Heart left ventricle (tissue), 13 donors: ENCODE results near the gene PDCD2L.

Experiments used
- CTCF ChIP-seq, 12 donors: fragments of 200-600 bp; sonication (generic) in 4 of 12; IDR thresholded peaks; one replicate each; pipeline versions ENCODE4 v1.5.0 to v1.8.0; 2018 to 2022; ENCODE audit warnings: antibody characterized with exemption in 12 of 12, mild to moderate bottlenecking in 5 of 12
- POLR2A ChIP-seq, 2 donors: fragments of 450-650 bp; IDR thresholded peaks; one replicate each; pipeline ENCODE4 v1.6.1; 2017; ENCODE audit warnings: antibody characterized with exemption in 2 of 2, mild to moderate bottlenecking in 2 of 2, moderate library complexity in 2 of 2
- donor health status: ischemic (EF 13 %, LVEDD 7.1; RV severe dilation, severe dysfunction).
- donor health status: DM: no; HTN: yes; CAD: no.
- donor health status: DM: no; HTN: no; CAD: no.
- donor health status: ischemic (EF 25% LVEDD 6.9; RV normal size, moderate dysfunction).
- donor health status: ischemic (EF 25% LVEDD 5.7; RV mildly dilated, moderate dysfunction).
- donor health status: ischemic (EF 35%, LVEDD 5.7; RV mildly dilated, moderate dysfunction).
- donor health status: nonischemic (EF 11% LVEDD 7.7; RV severe dilation, severe dysfunction).
- donor health status: DM: yes; HTN: yes; CAD: no.
- donor health status: PGD.
- donor health status: ischemic (EF 29% LVEDD 5.4; RV normal size, mild dysfunction).
- donor health status: nonischemic (EF 23%, LVEDD 6.1; RV moderate dilation, normal function).

DNA sequence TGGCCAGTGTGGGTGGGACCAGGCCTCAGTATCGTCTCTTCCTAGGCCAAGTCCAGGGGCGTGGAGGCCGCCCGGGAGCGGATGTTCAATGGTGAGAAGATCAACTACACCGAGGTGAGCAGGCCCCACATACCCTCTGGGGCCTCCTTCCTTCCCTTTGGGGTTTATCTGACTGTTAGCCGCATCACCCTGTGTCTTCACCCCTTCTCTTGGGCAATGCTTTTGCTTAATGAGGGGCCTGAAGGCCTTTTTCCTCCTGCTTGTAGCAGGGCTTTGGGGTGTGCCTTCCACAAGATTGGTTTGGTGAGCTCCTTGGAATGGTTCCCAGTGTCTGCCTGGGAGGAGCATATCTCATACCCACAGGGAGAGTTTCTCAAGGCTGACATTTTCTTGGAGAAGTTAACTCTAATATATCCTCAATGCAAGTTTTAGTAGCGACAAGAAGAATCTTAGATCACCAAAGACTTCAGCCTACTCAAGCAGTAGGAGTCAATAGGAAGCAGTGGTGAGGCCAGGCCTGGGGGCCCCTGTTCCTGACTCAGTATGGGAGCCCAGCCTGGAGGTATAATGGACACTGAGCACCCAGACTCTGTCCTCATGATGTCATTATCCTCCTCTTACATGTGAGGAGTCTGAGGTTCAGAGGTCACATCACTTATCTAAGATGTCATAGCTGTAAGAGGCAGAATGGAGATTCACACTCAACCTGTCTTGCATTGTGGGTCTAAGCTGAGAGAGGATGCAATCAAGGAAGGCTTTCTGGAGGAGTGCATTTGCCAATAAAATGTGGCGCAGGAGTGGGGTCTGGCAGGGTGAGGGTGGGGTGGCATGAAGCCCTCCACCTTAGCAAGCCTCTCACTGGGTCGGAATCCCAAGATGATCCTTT is 37.2 kb upstream of the PDCD2L start:
- TF ChIP-seq CTCF (IDR thresholded peaks at IDR 0.05) (no peak), POLR2A (IDR thresholded peaks at IDR 0.05) (no peak)
